HCT116 (cell line): ENCODE data around the gene RFPL2. TPM values are rescaled to one million over a fixed set of nuclear protein-coding genes. Genes with fewer than 3 reads are reported as not detected.

ENCODE experiments used
- ATAC-seq: fragments of 200-7000 bp; cut with Tn5 transposase; 2 replicates; pipeline ENCODE4 v1.9.1; 2020; ENCODE audit warnings: mild to moderate bottlenecking, moderate library complexity
- BruUV-seq: library from RNA; stranded (reverse); fragments of 400-500 nt; replicated peaks from 2 replicates; lab custom pipeline; 2021; lab: Mats Ljungman, UMichigan
- CTCF ChIA-PET: fragments of 300-600 bp; sonication (Branson Sonifier 250); formaldehyde crosslinking; loops from one replicate; lab custom pipeline; 2021; ENCODE audit warnings: antibody characterized with exemption; lab: Charles Lee
- POLR2A ChIA-PET: fragments of 300-600, 350-600 bp; sonication (Branson Sonifier 250); formaldehyde crosslinking; loops from one replicate; lab custom pipeline; 2021; ENCODE audit warnings: antibody characterized with exemption; lab: Charles Lee
- RAD21 ChIA-PET, 2 experiments: fragments of 300-600 bp; sonication (Branson Sonifier 250); formaldehyde crosslinking; loops; one replicate each; lab custom pipeline; 2023; ENCODE audit warnings: low total read pairs in 2 of 2; ENCODE audit not compliant: uncharacterized antibody in 2 of 2, unreplicated experiment in 2 of 2, low non-redundant PET in 1 of 2; lab: Charles Lee
- DNase-seq: peaks from one replicate; pipeline ENCODE4 v3.0.0-alpha.2; 2010; ENCODE audit warnings: low read depth, low spot score
- H2AFZ ChIP-seq: fragments of 200-600 bp; shearing (Covaris generic), sonication (generic); 2 replicates; pipeline ENCODE4 v1.6.1; 2017; ENCODE audit warnings: low read depth, mixed run types, mixed read lengths, antibody characterized with exemption, low read length; ENCODE audit not compliant: poor library complexity, severe bottlenecking
- H3K27ac ChIP-seq: 2 replicates; pipeline ENCODE4 v1.5.1; 2012; ENCODE audit warnings: low read depth, low read length
- H3K27me3 ChIP-seq: fragments of 200-600 bp; sonication (generic); 2 replicates; pipeline ENCODE4 v1.6.1; 2016; ENCODE audit warnings: mixed run types, low read length, mixed read lengths; ENCODE audit not compliant: insufficient read depth
- H3K36me3 ChIP-seq, 2 experiments: fragments of 200-500 bp in 1 of 2; fragments of 200-600 bp in 1 of 2; sonication (Bioruptor generic) in 1 of 2; sonication (generic) in 1 of 2; 2 replicates each; pipeline versions ENCODE4 v1.5.1 to v1.6.1; 2014 to 2016; ENCODE audit warnings: low read length in 2 of 2, inconsistent platforms in 1 of 2, mixed read lengths in 1 of 2, mixed run types in 1 of 2; ENCODE audit not compliant: insufficient read depth in 2 of 2, control insufficient read depth in 1 of 2
- H3K4me1 ChIP-seq, 2 experiments: fragments of 200-600 bp in 1 of 2; sonication (generic) in 1 of 2; 2 replicates each; pipeline versions ENCODE4 v1.5.1 to v1.6.1; 2012 to 2017; ENCODE audit warnings: low read length in 2 of 2, inconsistent platforms in 1 of 2, mild to moderate bottlenecking in 1 of 2, mixed read lengths in 1 of 2, mixed run types in 1 of 2, moderate library complexity in 1 of 2; ENCODE audit not compliant: insufficient read depth in 2 of 2, control insufficient read depth in 1 of 2
- H3K4me2 ChIP-seq: fragments of 200-600 bp; sonication (generic); 2 replicates; pipeline ENCODE4 v1.6.1; 2017; ENCODE audit warnings: mixed run types, low read length, mixed read lengths
- H3K4me3 ChIP-seq, 2 experiments: fragments of 200-600 bp in 1 of 2; sonication (generic) in 1 of 2; replicated peaks in 1 of 2; 2 replicates each; pipeline ENCODE4 v1.5.1; 2011 to 2016; ENCODE audit warnings: low read length in 2 of 2, control low read depth in 1 of 2, low read depth in 1 of 2, mild to moderate bottlenecking in 1 of 2, mixed read lengths in 1 of 2, mixed run types in 1 of 2
- H3K79me2 ChIP-seq: fragments of 200-600 bp; sonication (generic); 2 replicates; pipeline ENCODE4 v1.6.1; 2017; ENCODE audit warnings: mild to moderate bottlenecking, mixed run types, low read length, moderate library complexity, mixed read lengths; ENCODE audit not compliant: insufficient read depth
- H3K9ac ChIP-seq: fragments of 200-600 bp; sonication (generic); 2 replicates; pipeline ENCODE4 v1.6.1; 2016; ENCODE audit warnings: low read length, mixed read lengths
- H3K9me2 ChIP-seq: fragments of 200-600 bp; sonication (generic), shearing (Covaris generic); 2 replicates; pipeline ENCODE4 v1.6.1; 2017; ENCODE audit warnings: mixed run types, mild to moderate bottlenecking, moderate library complexity; ENCODE audit not compliant: insufficient read depth
- H3K9me3 ChIP-seq, 2 experiments: fragments of 200-500 bp in 1 of 2; fragments of 200-600 bp in 1 of 2; sonication (Bioruptor generic) in 1 of 2; sonication (generic) in 1 of 2; 2 replicates each; pipeline ENCODE4 v1.6.1; 2014 to 2017; ENCODE audit warnings: low read length in 2 of 2, mixed read lengths in 2 of 2, inconsistent platforms in 1 of 2, low read depth in 1 of 2, mild to moderate bottlenecking in 1 of 2, mixed run types in 1 of 2, moderate library complexity in 1 of 2; ENCODE audit not compliant: control insufficient read depth in 1 of 2, insufficient read depth in 1 of 2
- H4K20me1 ChIP-seq: fragments of 200-600 bp; sonication (generic), shearing (Covaris generic); 2 replicates; pipeline ENCODE4 v1.6.1; 2017; ENCODE audit warnings: mixed run types, mild to moderate bottlenecking, moderate library complexity; ENCODE audit not compliant: insufficient read depth
- CTCF ChIP-seq, 3 experiments: fragments of 200-600 bp in 1 of 3; sonication (generic) in 1 of 3; IDR thresholded peaks in 2 of 3; conservative IDR thresholded peaks in 1 of 3; 2 replicates each; pipeline ENCODE4 v1.5.1; 2012 to 2017; ENCODE audit warnings: low read depth in 2 of 3, low read length in 2 of 3, antibody characterized with exemption in 1 of 3, borderline replicate concordance in 1 of 3, control low read depth in 1 of 3, mild to moderate bottlenecking in 1 of 3, mixed read lengths in 1 of 3, mixed run types in 1 of 3, moderate library complexity in 1 of 3; ENCODE audit not compliant: insufficient read depth in 1 of 3
- ELF1 ChIP-seq: IDR thresholded peaks from 2 replicates; pipeline ENCODE4 v1.6.1; 2012; ENCODE audit warnings: low read depth, borderline replicate concordance
- JUND ChIP-seq: IDR thresholded peaks from 2 replicates; pipeline ENCODE4 v1.6.1; 2012
- POLR2A ChIP-seq: IDR thresholded peaks from 2 replicates; pipeline ENCODE4 v1.7.0; 2011; ENCODE audit warnings: borderline replicate concordance; ENCODE audit not compliant: insufficient read depth, insufficient read length; ENCODE audit errors: extremely low read depth
- POLR2AphosphoS5 ChIP-seq: IDR thresholded peaks from 2 replicates; pipeline ENCODE4 v1.6.1; 2011; ENCODE audit warnings: mild to moderate bottlenecking, low read depth, low read length, moderate library complexity
- RAD21 ChIP-seq: IDR thresholded peaks from 2 replicates; pipeline ENCODE4 v1.6.1; 2012; ENCODE audit warnings: low read depth, mild to moderate bottlenecking
- REST ChIP-seq: IDR thresholded peaks from 2 replicates; pipeline ENCODE4 v1.6.1; 2012; ENCODE audit warnings: low read depth
- TCF7L2 ChIP-seq: IDR thresholded peaks from 2 replicates; pipeline ENCODE4 v1.7.0; 2011; ENCODE audit warnings: borderline replicate concordance, inconsistent platforms; ENCODE audit not compliant: insufficient read depth, insufficient read length; ENCODE audit errors: extremely low read depth
- YY1 ChIP-seq: IDR thresholded peaks from 2 replicates; pipeline ENCODE4 v1.6.1; 2011; ENCODE audit warnings: low read length, low read depth, moderate library complexity, mild to moderate bottlenecking; ENCODE audit not compliant: insufficient replicate concordance; ENCODE audit errors: extremely low read depth
- ZBTB33 ChIP-seq: IDR thresholded peaks from 2 replicates; pipeline ENCODE4 v1.6.1; 2011; ENCODE audit warnings: mild to moderate bottlenecking, low read length, moderate library complexity; ENCODE audit not compliant: insufficient replicate concordance; ENCODE audit errors: extremely low read depth
- ZNF274 ChIP-seq: fragments of 200-500 bp; sonication (Bioruptor generic); IDR thresholded peaks from 2 replicates; pipeline ENCODE4 v1.6.1; 2014; ENCODE audit warnings: mild to moderate bottlenecking, low read depth, low read length, inconsistent platforms
- intact Hi-C: fragments of 100-400 bp; cut with micrococcal nuclease; formaldehyde crosslinking; loops from 2 replicates; pipeline ENCODE4 v1.10.0; 2022
- total RNA-seq: library from RNA; stranded (reverse); gene quantifications from one replicate; pipeline ENCODE4 v1.2.1, GENCODE V29; 2021; ENCODE audit not compliant: unreplicated experiment

RFPL2 gene
- total RNA-seq, 1 experiment from 2014 or later = 0.61 TPM

GRCh38 chr22:32245042-32245441 lies 40.2 kb upstream of the RFPL2 start:
- no peaks in the 10 kb centered on the region for H3K9me3 ChIP-seq
- CTCF ChIA-PET = no interaction called here
- no peak for TF ChIP-seq TCF7L2
- TF ChIP-seq JUND = no peak
- no peak for TF ChIP-seq RAD21
- no peak for TF ChIP-seq ZNF274
- TF ChIP-seq REST = no peak
- no peak for TF ChIP-seq POLR2A
- no peak for TF ChIP-seq YY1
- TF ChIP-seq ZBTB33 = no peak
- no peak for TF ChIP-seq POLR2AphosphoS5
- TF ChIP-seq CTCF (IDR thresholded peaks at IDR 0.05 in 2 of 3, conservative IDR thresholded peaks at IDR 0.05 in 1 of 3; ENCODE audit: borderline replicate concordance in 1 of 3, insufficient read depth in 1 of 3, low read depth in 2 of 3, low read length in 2 of 3) = no peak
- no peak for TF ChIP-seq ELF1
- POLR2A ChIA-PET = no interaction called here
- H3K36me3 ChIP-seq = no peaks in the 10 kb centered on the region
- H3K27me3 ChIP-seq = no peaks in the 10 kb centered on the region
- DNase-seq (no peak), ATAC-seq (no peak)
- H3K9me2 ChIP-seq = no peaks in the 10 kb centered on the region
- H4K20me1 ChIP-seq = no peaks in the 10 kb centered on the region
- H3K4me1 ChIP-seq = peaks cover 0 to under 1% of the 10 kb centered on the region in 2 experiments; a peak in 1 of 4 replicates
- H2AFZ ChIP-seq = no peak overlapping the region
- no peak overlapping the region for H3K27ac ChIP-seq
- no peak overlapping the region for H3K9ac ChIP-seq
- no TSS peak for BruUV-seq
- H3K4me3 ChIP-seq = no peak overlapping the region
- H3K4me2 ChIP-seq = no peak overlapping the region
- intact Hi-C loops = no loop called here
- H3K79me2 ChIP-seq = no peaks in the 10 kb centered on the region
- RAD21 ChIA-PET = no interaction called here
